ENCODE results near the gene SNX10.

GRCh38 chr7:26397332-26397731 lies 105.7 kb downstream of the SNX10 start:
- TF ChIP-seq CTCF (IDR thresholded peaks at IDR 0.05; ENCODE audit: low read length) (no peak), EZH2 (IDR thresholded peaks at IDR 0.05; ENCODE audit: borderline replicate concordance, low read length) (no peak)

All from OCI-LY1 (cell line).